Measurements from ENCODE around the gene PALLD.

PALLD gene

GRCh38 chr4:168765726-168766125 lies 268.9 kb downstream of the PALLD start:
- DNase-seq (ENCODE audit: low spot score): no peak

- no peak for DNase-seq (ENCODE audit: low spot score)
Measured at GRCh38 chr4:168766604-168767316, 269.9 kb downstream of the PALLD start.

GRCh38 chr4:168769416-168769815 lies 272.6 kb downstream of the PALLD start:
- DNase-seq (ENCODE audit: low spot score): no peak

GRCh38 chr4:168769837-168770236 lies 273.0 kb downstream of the PALLD start:
- no peak for DNase-seq (ENCODE audit: low spot score)

- DNase-seq (ENCODE audit: low spot score): no peak
Measured at GRCh38 chr4:168771251-168771650, 274.4 kb downstream of the PALLD start.

- no peak for DNase-seq (ENCODE audit: low spot score)
Measured at GRCh38 chr4:168773388-168774195, 276.7 kb downstream of the PALLD start.

GRCh38 chr4:168776382-168776781 lies 279.5 kb downstream of the PALLD start:
- no peak for DNase-seq (ENCODE audit: low spot score)

GRCh38 chr4:168777277-168777965 lies 280.6 kb downstream of the PALLD start:
- no peak for DNase-seq (ENCODE audit: low spot score)

GRCh38 chr4:168781341-168781740 lies 284.5 kb downstream of the PALLD start:
- no peak for DNase-seq (ENCODE audit: low spot score)

GRCh38 chr4:168781926-168782325 lies 285.1 kb downstream of the PALLD start:
- DNase-seq (ENCODE audit: low spot score): no peak

GRCh38 chr4:168782439-168782838 lies 285.6 kb downstream of the PALLD start:
- no peak for DNase-seq (ENCODE audit: low spot score)

- no peak for DNase-seq (ENCODE audit: low spot score)
Measured at GRCh38 chr4:168784786-168785461, 288.1 kb downstream of the PALLD start.

- DNase-seq (ENCODE audit: low spot score): no peak
Measured at GRCh38 chr4:168787334-168787733, 290.5 kb downstream of the PALLD start.

GRCh38 chr4:168787801-168788595 lies 291.1 kb downstream of the PALLD start:
- DNase-seq (ENCODE audit: low spot score): no peak

GRCh38 chr4:168790898-168791297 lies 294.0 kb downstream of the PALLD start:
- DNase-seq (ENCODE audit: low spot score): no peak

- DNase-seq (ENCODE audit: low spot score): no peak
Measured at GRCh38 chr4:168791376-168791775, 294.5 kb downstream of the PALLD start.

- no peak for DNase-seq (ENCODE audit: low spot score)
Measured at GRCh38 chr4:168793542-168793941, 296.7 kb downstream of the PALLD start.

GRCh38 chr4:168794092-168794707 lies 297.3 kb downstream of the PALLD start:
- DNase-seq (ENCODE audit: low spot score): no peak

GRCh38 chr4:168794881-168795280 lies 298.0 kb downstream of the PALLD start:
- no peak for DNase-seq (ENCODE audit: low spot score)

- no peak for DNase-seq (ENCODE audit: low spot score)
Measured at GRCh38 chr4:168795346-168795745, 298.5 kb downstream of the PALLD start.
